HCT116 (cell line): ENCODE results near the gene DNAAF8. TPM values are rescaled to one million over a fixed set of nuclear protein-coding genes. Genes with fewer than 3 reads are reported as not detected.

Source experiments
- ATAC-seq: fragments of 200-7000 bp; cut with Tn5 transposase; 2 replicates; pipeline ENCODE4 v1.9.1; 2020; ENCODE audit warnings: mild to moderate bottlenecking, moderate library complexity
- BruUV-seq: library from RNA; stranded (reverse); fragments of 400-500 nt; replicated peaks from 2 replicates; lab custom pipeline; 2021; lab: Mats Ljungman, UMichigan
- CTCF ChIA-PET: fragments of 300-600 bp; sonication (Branson Sonifier 250); formaldehyde crosslinking; loops from one replicate; lab custom pipeline; 2021; ENCODE audit warnings: antibody characterized with exemption; lab: Charles Lee
- POLR2A ChIA-PET: fragments of 300-600, 350-600 bp; sonication (Branson Sonifier 250); formaldehyde crosslinking; loops from one replicate; lab custom pipeline; 2021; ENCODE audit warnings: antibody characterized with exemption; lab: Charles Lee
- RAD21 ChIA-PET, 2 experiments: fragments of 300-600 bp; sonication (Branson Sonifier 250); formaldehyde crosslinking; loops; one replicate each; lab custom pipeline; 2023; ENCODE audit warnings: low total read pairs in 2 of 2; ENCODE audit not compliant: uncharacterized antibody in 2 of 2, unreplicated experiment in 2 of 2, low non-redundant PET in 1 of 2; lab: Charles Lee
- DNase-seq: peaks from one replicate; pipeline ENCODE4 v3.0.0-alpha.2; 2010; ENCODE audit warnings: low read depth, low spot score
- H2AFZ ChIP-seq: fragments of 200-600 bp; shearing (Covaris generic), sonication (generic); 2 replicates; pipeline ENCODE4 v1.6.1; 2017; ENCODE audit warnings: low read depth, mixed run types, mixed read lengths, antibody characterized with exemption, low read length; ENCODE audit not compliant: poor library complexity, severe bottlenecking
- H3K27ac ChIP-seq: 2 replicates; pipeline ENCODE4 v1.5.1; 2012; ENCODE audit warnings: low read depth, low read length
- H3K27me3 ChIP-seq: fragments of 200-600 bp; sonication (generic); 2 replicates; pipeline ENCODE4 v1.6.1; 2016; ENCODE audit warnings: mixed run types, low read length, mixed read lengths; ENCODE audit not compliant: insufficient read depth
- H3K36me3 ChIP-seq, 2 experiments: fragments of 200-500 bp in 1 of 2; fragments of 200-600 bp in 1 of 2; sonication (Bioruptor generic) in 1 of 2; sonication (generic) in 1 of 2; 2 replicates each; pipeline versions ENCODE4 v1.5.1 to v1.6.1; 2014 to 2016; ENCODE audit warnings: low read length in 2 of 2, inconsistent platforms in 1 of 2, mixed read lengths in 1 of 2, mixed run types in 1 of 2; ENCODE audit not compliant: insufficient read depth in 2 of 2, control insufficient read depth in 1 of 2
- H3K4me1 ChIP-seq, 2 experiments: fragments of 200-600 bp in 1 of 2; sonication (generic) in 1 of 2; 2 replicates each; pipeline versions ENCODE4 v1.5.1 to v1.6.1; 2012 to 2017; ENCODE audit warnings: low read length in 2 of 2, inconsistent platforms in 1 of 2, mild to moderate bottlenecking in 1 of 2, mixed read lengths in 1 of 2, mixed run types in 1 of 2, moderate library complexity in 1 of 2; ENCODE audit not compliant: insufficient read depth in 2 of 2, control insufficient read depth in 1 of 2
- H3K4me2 ChIP-seq: fragments of 200-600 bp; sonication (generic); 2 replicates; pipeline ENCODE4 v1.6.1; 2017; ENCODE audit warnings: mixed run types, low read length, mixed read lengths
- H3K4me3 ChIP-seq, 2 experiments: fragments of 200-600 bp in 1 of 2; sonication (generic) in 1 of 2; replicated peaks in 1 of 2; 2 replicates each; pipeline ENCODE4 v1.5.1; 2011 to 2016; ENCODE audit warnings: low read length in 2 of 2, control low read depth in 1 of 2, low read depth in 1 of 2, mild to moderate bottlenecking in 1 of 2, mixed read lengths in 1 of 2, mixed run types in 1 of 2
- H3K79me2 ChIP-seq: fragments of 200-600 bp; sonication (generic); 2 replicates; pipeline ENCODE4 v1.6.1; 2017; ENCODE audit warnings: mild to moderate bottlenecking, mixed run types, low read length, moderate library complexity, mixed read lengths; ENCODE audit not compliant: insufficient read depth
- H3K9ac ChIP-seq: fragments of 200-600 bp; sonication (generic); 2 replicates; pipeline ENCODE4 v1.6.1; 2016; ENCODE audit warnings: low read length, mixed read lengths
- H3K9me2 ChIP-seq: fragments of 200-600 bp; sonication (generic), shearing (Covaris generic); 2 replicates; pipeline ENCODE4 v1.6.1; 2017; ENCODE audit warnings: mixed run types, mild to moderate bottlenecking, moderate library complexity; ENCODE audit not compliant: insufficient read depth
- H3K9me3 ChIP-seq, 2 experiments: fragments of 200-500 bp in 1 of 2; fragments of 200-600 bp in 1 of 2; sonication (Bioruptor generic) in 1 of 2; sonication (generic) in 1 of 2; 2 replicates each; pipeline ENCODE4 v1.6.1; 2014 to 2017; ENCODE audit warnings: low read length in 2 of 2, mixed read lengths in 2 of 2, inconsistent platforms in 1 of 2, low read depth in 1 of 2, mild to moderate bottlenecking in 1 of 2, mixed run types in 1 of 2, moderate library complexity in 1 of 2; ENCODE audit not compliant: control insufficient read depth in 1 of 2, insufficient read depth in 1 of 2
- H4K20me1 ChIP-seq: fragments of 200-600 bp; sonication (generic), shearing (Covaris generic); 2 replicates; pipeline ENCODE4 v1.6.1; 2017; ENCODE audit warnings: mixed run types, mild to moderate bottlenecking, moderate library complexity; ENCODE audit not compliant: insufficient read depth
- CBX3 ChIP-seq: IDR thresholded peaks from 2 replicates; pipeline ENCODE4 v1.6.1; 2012; ENCODE audit warnings: low read depth
- EZH2 ChIP-seq: fragments of 200-600 bp; sonication (generic); IDR thresholded peaks from 2 replicates; pipeline ENCODE4 v1.6.1; 2017; ENCODE audit warnings: antibody characterized with exemption, mixed run types
- FOSL1 ChIP-seq: IDR thresholded peaks from 2 replicates; pipeline ENCODE4 v1.6.1; 2012; ENCODE audit warnings: low read depth
- POLR2A ChIP-seq: IDR thresholded peaks from 2 replicates; pipeline ENCODE4 v1.7.0; 2011; ENCODE audit warnings: borderline replicate concordance; ENCODE audit not compliant: insufficient read depth, insufficient read length; ENCODE audit errors: extremely low read depth
- REST ChIP-seq: IDR thresholded peaks from 2 replicates; pipeline ENCODE4 v1.6.1; 2012; ENCODE audit warnings: low read depth
- SIN3A ChIP-seq: IDR thresholded peaks from 2 replicates; pipeline ENCODE4 v1.6.1; 2012; ENCODE audit warnings: low read depth
- SRF ChIP-seq: IDR thresholded peaks from 2 replicates; pipeline ENCODE4 v1.6.1; 2012; ENCODE audit warnings: low read depth
- TCF7L2 ChIP-seq: IDR thresholded peaks from 2 replicates; pipeline ENCODE4 v1.7.0; 2011; ENCODE audit warnings: borderline replicate concordance, inconsistent platforms; ENCODE audit not compliant: insufficient read depth, insufficient read length; ENCODE audit errors: extremely low read depth
- ZBTB33 ChIP-seq: IDR thresholded peaks from 2 replicates; pipeline ENCODE4 v1.6.1; 2011; ENCODE audit warnings: mild to moderate bottlenecking, low read length, moderate library complexity; ENCODE audit not compliant: insufficient replicate concordance; ENCODE audit errors: extremely low read depth
- ZNF274 ChIP-seq: fragments of 200-500 bp; sonication (Bioruptor generic); IDR thresholded peaks from 2 replicates; pipeline ENCODE4 v1.6.1; 2014; ENCODE audit warnings: mild to moderate bottlenecking, low read depth, low read length, inconsistent platforms
- intact Hi-C: fragments of 100-400 bp; cut with micrococcal nuclease; formaldehyde crosslinking; loops from 2 replicates; pipeline ENCODE4 v1.10.0; 2022
- total RNA-seq: library from RNA; stranded (reverse); gene quantifications from one replicate; pipeline ENCODE4 v1.2.1, GENCODE V29; 2021; ENCODE audit not compliant: unreplicated experiment
- TF ChIP-seq, protein P1 (sequence below), 3 experiments: fragments of 200-600 bp in 1 of 3; sonication (generic) in 1 of 3; IDR thresholded peaks in 2 of 3; conservative IDR thresholded peaks in 1 of 3; 2 replicates each; pipeline ENCODE4 v1.5.1; 2012 to 2017; ENCODE audit warnings: low read depth in 2 of 3, low read length in 2 of 3, antibody characterized with exemption in 1 of 3, borderline replicate concordance in 1 of 3, control low read depth in 1 of 3, mild to moderate bottlenecking in 1 of 3, mixed read lengths in 1 of 3, mixed run types in 1 of 3, moderate library complexity in 1 of 3; ENCODE audit not compliant: insufficient read depth in 1 of 3

Gene DNAAF8
- total RNA-seq, 1 experiment from 2014 or later, result 1.0 TPM

DNA sequence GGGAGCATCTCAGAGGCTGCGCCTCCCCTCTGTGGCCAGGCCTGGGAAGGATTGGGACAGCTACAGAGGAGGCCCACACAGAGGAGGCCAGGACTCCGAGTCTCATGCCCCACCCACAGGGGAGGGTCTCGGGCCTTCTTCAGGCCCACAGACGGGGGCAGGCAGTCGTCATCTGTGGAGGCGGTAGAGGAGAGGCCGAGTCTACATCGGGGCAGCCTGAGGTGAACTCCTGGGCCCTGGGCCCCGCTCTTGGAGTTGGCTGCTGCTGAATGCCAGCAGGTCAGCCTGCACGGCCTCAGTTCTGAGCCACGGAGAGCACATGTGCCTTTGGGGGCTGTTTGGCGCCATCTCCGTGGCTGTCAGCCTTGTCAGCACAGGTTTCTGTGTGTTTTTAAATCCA lies 49.0 kb upstream of the DNAAF8 start:
- no peak for TF ChIP-seq ZBTB33
- TF ChIP-seq, all 23 proteins: peak for 0
- peaks cover 0 to 7% of the 10 kb centered on the region in 2 experiments; a peak in 1 of 4 replicates for H3K36me3 ChIP-seq
- H3K79me2 ChIP-seq, result no peaks in the 10 kb centered on the region
- intact Hi-C loops, result no loop called here
- DNase-seq (no peak), ATAC-seq (no peak)
- no peaks in the 10 kb centered on the region for H3K9me3 ChIP-seq
- H3K9me2 ChIP-seq, result no peaks in the 10 kb centered on the region
- no peak overlapping the region for H3K4me3 ChIP-seq
- no peak overlapping the region for H2AFZ ChIP-seq
- no TSS peak for BruUV-seq
- POLR2A ChIA-PET, result no interaction called here
- no peak overlapping the region for H3K27ac ChIP-seq
- CTCF ChIA-PET, result no interaction called here
- H4K20me1 ChIP-seq, result no peaks in the 10 kb centered on the region
- RAD21 ChIA-PET, result no interaction called here
- no peak overlapping the region for H3K4me2 ChIP-seq
- no peak overlapping the region for H3K9ac ChIP-seq
- H3K4me1 ChIP-seq, result no peaks in the 10 kb centered on the region
- H3K27me3 ChIP-seq, result no peaks in the 10 kb centered on the region

- Histone ChIP-seq H3K4me3 (no peak overlapping the region), H2AFZ (no peak overlapping the region), H3K27ac (no peak overlapping the region), H3K36me3 (peaks cover 0 to 7% of the 10 kb centered on the region in 2 experiments; a peak in 1 of 4 replicates), H3K4me2 (no peak overlapping the region), H3K9me3 (no peaks in the 10 kb centered on the region), H4K20me1 (no peaks in the 10 kb centered on the region), H3K9ac (no peak overlapping the region), H3K27me3 (no peaks in the 10 kb centered on the region), H3K79me2 (no peaks in the 10 kb centered on the region), H3K9me2 (no peaks in the 10 kb centered on the region), H3K4me1 (no peaks in the 10 kb centered on the region)
- intact Hi-C loops, result no loop called here
- ChIA-PET RAD21 (no interaction called here), CTCF (no interaction called here), POLR2A (no interaction called here)
- TF ChIP-seq SRF, result no peak
- TF ChIP-seq FOSL1, result no peak
- TF ChIP-seq POLR2A, result no peak
- TF ChIP-seq, protein P1, sequence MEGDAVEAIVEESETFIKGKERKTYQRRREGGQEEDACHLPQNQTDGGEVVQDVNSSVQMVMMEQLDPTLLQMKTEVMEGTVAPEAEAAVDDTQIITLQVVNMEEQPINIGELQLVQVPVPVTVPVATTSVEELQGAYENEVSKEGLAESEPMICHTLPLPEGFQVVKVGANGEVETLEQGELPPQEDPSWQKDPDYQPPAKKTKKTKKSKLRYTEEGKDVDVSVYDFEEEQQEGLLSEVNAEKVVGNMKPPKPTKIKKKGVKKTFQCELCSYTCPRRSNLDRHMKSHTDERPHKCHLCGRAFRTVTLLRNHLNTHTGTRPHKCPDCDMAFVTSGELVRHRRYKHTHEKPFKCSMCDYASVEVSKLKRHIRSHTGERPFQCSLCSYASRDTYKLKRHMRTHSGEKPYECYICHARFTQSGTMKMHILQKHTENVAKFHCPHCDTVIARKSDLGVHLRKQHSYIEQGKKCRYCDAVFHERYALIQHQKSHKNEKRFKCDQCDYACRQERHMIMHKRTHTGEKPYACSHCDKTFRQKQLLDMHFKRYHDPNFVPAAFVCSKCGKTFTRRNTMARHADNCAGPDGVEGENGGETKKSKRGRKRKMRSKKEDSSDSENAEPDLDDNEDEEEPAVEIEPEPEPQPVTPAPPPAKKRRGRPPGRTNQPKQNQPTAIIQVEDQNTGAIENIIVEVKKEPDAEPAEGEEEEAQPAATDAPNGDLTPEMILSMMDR (IDR thresholded peaks at IDR 0.05 in 2 of 3, conservative IDR thresholded peaks at IDR 0.05 in 1 of 3; ENCODE audit: borderline replicate concordance in 1 of 3, insufficient read depth in 1 of 3, low read depth in 2 of 3, low read length in 2 of 3), result no peak
- no peak for TF ChIP-seq EZH2
- no peak for TF ChIP-seq REST
- TF ChIP-seq TCF7L2, result no peak
- no peak for TF ChIP-seq SIN3A
- TF ChIP-seq ZNF274, result no peak
- TF ChIP-seq CBX3, result no peak
- DNase-seq (no peak), ATAC-seq (no peak)
- BruUV-seq, result no TSS peak
Observed at GRCh38 chr16:4685776-4686496, 48.4 kb upstream of the DNAAF8 start.
